Keratinocyte (primary cell): ENCODE measurements around the gene CFAP46. TPM values are rescaled to one million over a fixed set of nuclear protein-coding genes. Genes with fewer than 3 reads are reported as not detected.

Experiments used
- DNase-seq: peaks from one replicate; pipeline ENCODE4 v3.0.0-alpha.2; 2011; ENCODE audit warnings: low read depth, missing footprints, low spot score
- FAIRE-seq: peaks from 2 replicates; lab custom pipeline; 2011; peaks lifted over from hg19 to GRCh38; lab: Jason Lieb, UNC
- H2AFZ ChIP-seq: 2 replicates; pipeline ENCODE4 v1.6.0; 2012; ENCODE audit warnings: low read length, control low read depth, inconsistent platforms; ENCODE audit not compliant: control insufficient read depth
- H3K27ac ChIP-seq: 2 replicates; pipeline ENCODE4 v1.5.1; 2011; ENCODE audit warnings: low read length; ENCODE audit not compliant: control insufficient read depth, insufficient read depth
- H3K27me3 ChIP-seq: 3 replicates; pipeline ENCODE4 v1.6.0; 2011; ENCODE audit warnings: low read length; ENCODE audit not compliant: control insufficient read depth, insufficient read depth; ENCODE audit errors: extremely low read depth
- H3K36me3 ChIP-seq, 2 experiments: 2 replicates in 1 of 2; 3 replicates in 1 of 2; pipeline ENCODE4 v1.5.1; 2011; ENCODE audit warnings: low read length in 2 of 2, mild to moderate bottlenecking in 1 of 2; ENCODE audit not compliant: control insufficient read depth in 2 of 2, insufficient read depth in 2 of 2; ENCODE audit errors: extremely low read depth in 1 of 2
- H3K4me1 ChIP-seq: 3 replicates; pipeline ENCODE4 v1.5.1; 2011; ENCODE audit warnings: low read length; ENCODE audit not compliant: control insufficient read depth, insufficient read depth; ENCODE audit errors: extremely low read depth
- H3K4me2 ChIP-seq: 3 replicates; pipeline ENCODE4 v1.6.0; 2011; ENCODE audit warnings: low read depth, low read length; ENCODE audit not compliant: control insufficient read depth, insufficient read depth; ENCODE audit errors: extremely low read depth
- H3K4me3 ChIP-seq, 3 experiments: fragments of 200-600 bp in 1 of 3; sonication (generic) in 1 of 3; 2 replicates in 2 of 3; 3 replicates in 1 of 3; pipeline ENCODE4 v1.5.1; 2011 to 2016; ENCODE audit warnings: low read length in 3 of 3, mild to moderate bottlenecking in 3 of 3, control low read depth in 2 of 3, inconsistent platforms in 1 of 3, low read depth in 1 of 3, mixed read lengths in 1 of 3, mixed run types in 1 of 3, moderate library complexity in 1 of 3; ENCODE audit not compliant: control insufficient read depth in 2 of 3, insufficient read depth in 2 of 3; ENCODE audit errors: extremely low read depth in 1 of 3
- H3K79me2 ChIP-seq: 2 replicates; pipeline ENCODE4 v1.6.0; 2012; ENCODE audit warnings: low read length; ENCODE audit not compliant: control insufficient read depth, insufficient read depth
- H3K9ac ChIP-seq: 3 replicates; pipeline ENCODE4 v1.6.0; 2011; ENCODE audit warnings: low read length; ENCODE audit not compliant: control insufficient read depth, insufficient read depth; ENCODE audit errors: extremely low read depth
- H3K9me1 ChIP-seq: 3 replicates; pipeline ENCODE4 v1.6.0; 2011; ENCODE audit warnings: low read length; ENCODE audit not compliant: control insufficient read depth, insufficient read depth; ENCODE audit errors: extremely low read depth
- H3K9me3 ChIP-seq: 2 replicates; pipeline ENCODE4 v1.5.1; 2012; ENCODE audit warnings: low read depth, low read length; ENCODE audit not compliant: control insufficient read depth
- H4K20me1 ChIP-seq: 3 replicates; pipeline ENCODE4 v1.6.0; 2011; ENCODE audit warnings: low read length; ENCODE audit not compliant: control insufficient read depth, insufficient read depth; ENCODE audit errors: extremely low read depth
- EZH2 ChIP-seq: IDR thresholded peaks from one replicate; pipeline ENCODE4 v1.6.1; 2012; ENCODE audit warnings: inconsistent platforms, mild to moderate bottlenecking, low read length, moderate library complexity
- dilution Hi-C: fragments of 300-500 bp; cut with MboI; formaldehyde crosslinking; loops from one replicate; pipeline ENCODE4 v1.7.0; 2020; ENCODE audit warnings: low sequenced_read_pairs; ENCODE audit not compliant: extremely low pct_ligation_motif_present
- polyA plus RNA-seq, 5 experiments: library from polyadenylated mRNA; depleted of rRNA in 3 of 5; stranded (reverse) in 3 of 5; stranded (forward) in 1 of 5; unstranded in 1 of 5; fragments of >200 nt; gene quantifications; 1 replicate in 1 of 5; 2 replicates in 3 of 5; 3 replicates in 1 of 5; pipeline versions ENCODE4 v1.2.1 to v1.2.3, GENCODE V29; 2011 to 2012; ENCODE audit warnings: missing spikeins in 2 of 5, low read depth in 1 of 5, low replicate concordance in 1 of 5
- TF ChIP-seq, protein P1 (sequence below), 3 experiments: IDR thresholded peaks in 1 of 3; conservative IDR thresholded peaks in 1 of 3; optimal IDR thresholded peaks in 1 of 3; 2 replicates in 2 of 3; 3 replicates in 1 of 3; pipeline versions ENCODE3 to v1.5.1; 2011; ENCODE audit warnings: low read length in 3 of 3, mild to moderate bottlenecking in 3 of 3, moderate library complexity in 2 of 3, control low read depth in 1 of 3, inconsistent platforms in 1 of 3; ENCODE audit not compliant: insufficient read depth in 2 of 3; ENCODE audit errors: extremely low read depth in 1 of 3

The CFAP46 gene
- polyA plus RNA-seq, 1 donor (not counting 4 experiments of a cell fraction or from before 2014, with no cell fraction given): 1.00 TPM

DNA sequence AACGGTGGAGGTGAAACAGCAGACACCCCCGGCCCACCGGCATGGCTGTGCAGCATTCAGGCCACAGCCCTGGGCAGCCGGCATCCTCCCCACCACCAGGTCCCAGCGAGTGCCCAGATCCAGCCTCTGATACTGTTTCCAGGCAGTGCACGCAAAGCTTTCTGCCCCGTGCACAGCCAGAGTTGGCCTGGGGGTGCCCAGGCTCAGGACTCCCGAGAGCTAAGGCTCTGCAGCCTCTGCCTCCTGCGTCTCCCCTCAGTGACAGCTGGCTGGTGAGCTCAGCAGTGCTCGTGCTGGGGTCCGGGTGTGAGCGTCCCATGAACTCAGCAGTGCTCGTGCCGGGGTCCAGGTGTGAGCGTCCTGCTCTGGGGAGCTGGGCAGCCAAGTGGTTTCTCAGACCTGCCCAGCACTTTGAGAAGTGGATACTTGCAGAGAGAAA, 65.4 kb downstream of the CFAP46 start:
- H4K20me1 ChIP-seq: no peaks in the 10 kb centered on the region
- no peak overlapping the region for H3K9ac ChIP-seq
- no peak for DNase-seq
- no peak overlapping the region for H3K27ac ChIP-seq
- TF ChIP-seq, protein P1, sequence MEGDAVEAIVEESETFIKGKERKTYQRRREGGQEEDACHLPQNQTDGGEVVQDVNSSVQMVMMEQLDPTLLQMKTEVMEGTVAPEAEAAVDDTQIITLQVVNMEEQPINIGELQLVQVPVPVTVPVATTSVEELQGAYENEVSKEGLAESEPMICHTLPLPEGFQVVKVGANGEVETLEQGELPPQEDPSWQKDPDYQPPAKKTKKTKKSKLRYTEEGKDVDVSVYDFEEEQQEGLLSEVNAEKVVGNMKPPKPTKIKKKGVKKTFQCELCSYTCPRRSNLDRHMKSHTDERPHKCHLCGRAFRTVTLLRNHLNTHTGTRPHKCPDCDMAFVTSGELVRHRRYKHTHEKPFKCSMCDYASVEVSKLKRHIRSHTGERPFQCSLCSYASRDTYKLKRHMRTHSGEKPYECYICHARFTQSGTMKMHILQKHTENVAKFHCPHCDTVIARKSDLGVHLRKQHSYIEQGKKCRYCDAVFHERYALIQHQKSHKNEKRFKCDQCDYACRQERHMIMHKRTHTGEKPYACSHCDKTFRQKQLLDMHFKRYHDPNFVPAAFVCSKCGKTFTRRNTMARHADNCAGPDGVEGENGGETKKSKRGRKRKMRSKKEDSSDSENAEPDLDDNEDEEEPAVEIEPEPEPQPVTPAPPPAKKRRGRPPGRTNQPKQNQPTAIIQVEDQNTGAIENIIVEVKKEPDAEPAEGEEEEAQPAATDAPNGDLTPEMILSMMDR (optimal IDR thresholded peaks at IDR 0.05 in 1 of 3, IDR thresholded peaks at IDR 0.05 in 1 of 3, conservative IDR thresholded peaks at IDR 0.05 in 1 of 3; ENCODE audit: extremely low read depth in 1 of 3, insufficient read depth in 2 of 3, low read length in 3 of 3): no peak
- TF ChIP-seq EZH2: no peak
- dilution Hi-C loops: no loop called here
- FAIRE-seq: no peak
- no peak overlapping the region for H3K4me2 ChIP-seq
- H2AFZ ChIP-seq: no peak overlapping the region
- H3K4me1 ChIP-seq: no peaks in the 10 kb centered on the region
- peaks cover 28% of the 10 kb centered on the region for H3K27me3 ChIP-seq
- H3K9me1 ChIP-seq: no peaks in the 10 kb centered on the region
- H3K79me2 ChIP-seq: no peaks in the 10 kb centered on the region
- no peaks in the 10 kb centered on the region for H3K36me3 ChIP-seq
- no peak overlapping the region for H3K4me3 ChIP-seq
- no peaks in the 10 kb centered on the region for H3K9me3 ChIP-seq

DNA sequence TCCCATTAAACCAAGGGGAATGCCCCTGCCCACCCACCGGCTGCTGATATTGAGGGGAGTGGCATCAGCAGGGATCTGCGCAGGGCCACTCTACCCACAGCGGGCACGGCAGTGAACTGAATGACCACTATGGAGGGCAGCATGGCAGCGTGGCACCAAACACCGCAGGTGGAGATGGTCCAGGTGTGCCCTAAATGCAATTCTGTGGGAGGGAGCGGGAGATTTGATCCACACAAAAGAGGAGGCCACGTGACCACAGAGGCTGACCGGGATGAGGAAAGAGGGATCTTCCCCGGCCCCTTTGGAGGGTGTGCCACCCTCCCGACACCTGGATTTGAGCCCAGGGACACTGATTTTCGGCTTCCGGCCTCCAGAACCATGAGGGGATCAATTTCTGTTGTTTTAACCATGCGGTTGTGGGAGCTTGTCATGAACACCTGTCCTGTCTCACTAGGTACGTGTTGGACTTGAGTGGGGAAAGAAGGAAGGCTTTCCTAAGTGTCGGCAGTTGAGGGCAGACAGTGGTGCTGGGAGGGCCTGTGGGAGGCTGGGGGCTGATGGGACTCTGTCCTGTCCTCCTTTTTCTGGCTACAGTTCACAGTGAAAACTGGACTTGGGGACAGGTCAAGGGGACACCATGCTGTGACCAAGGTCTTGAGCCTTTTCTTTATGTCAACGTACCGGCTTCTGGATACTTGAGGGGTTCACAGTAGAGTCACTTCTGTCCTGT, 66.1 kb downstream of the CFAP46 start:
- no peaks in the 10 kb centered on the region for H3K79me2 ChIP-seq
- DNase-seq: no peak
- H3K27ac ChIP-seq: no peak overlapping the region
- H3K9ac ChIP-seq: no peak overlapping the region
- no peaks in the 10 kb centered on the region for H3K9me1 ChIP-seq
- no peak for TF ChIP-seq EZH2
- TF ChIP-seq, protein P1 (optimal IDR thresholded peaks at IDR 0.05 in 1 of 3, IDR thresholded peaks at IDR 0.05 in 1 of 3, conservative IDR thresholded peaks at IDR 0.05 in 1 of 3; ENCODE audit: extremely low read depth in 1 of 3, insufficient read depth in 2 of 3, low read length in 3 of 3): no peak
- no peak overlapping the region for H3K4me3 ChIP-seq
- no peaks in the 10 kb centered on the region for H3K4me1 ChIP-seq
- H2AFZ ChIP-seq: no peak overlapping the region
- FAIRE-seq: no peak
- dilution Hi-C loops: no loop called here
- H3K9me3 ChIP-seq: no peaks in the 10 kb centered on the region
- no peaks in the 10 kb centered on the region for H4K20me1 ChIP-seq
- H3K27me3 ChIP-seq: peaks cover 28% of the 10 kb centered on the region
- no peak overlapping the region for H3K4me2 ChIP-seq
- no peaks in the 10 kb centered on the region for H3K36me3 ChIP-seq
